DMS 273 (cell line): ENCODE data around the gene THAP4.
"Not testable (repeated sequence)": the region's sequence is repeated elsewhere in the genome, so short reads cannot be mapped to it uniquely, and the experiment has no call there.

Source experiments
- DNase-seq: peaks from one replicate; lab custom pipeline; 2025; ENCODE audit not compliant: unreplicated experiment; lab: John Stamatoyannopoulos, UW

Gene THAP4

GRCh38 chr2:241666627-241667400 lies 29.9 kb upstream of the THAP4 start:
- DNase-seq = no peak

- no peak for DNase-seq
Measured at GRCh38 chr2:241665731-241666440, 28.9 kb upstream of the THAP4 start.

- not testable (repeated sequence) for DNase-seq
Measured at GRCh38 chr2:241662731-241663130, 25.8 kb upstream of the THAP4 start.

GRCh38 chr2:241660593-241661213 lies 23.7 kb upstream of the THAP4 start:
- no peak for DNase-seq

- peak; percentile 82 for DNase-seq
Measured at GRCh38 chr2:241659150-241659739, 22.3 kb upstream of the THAP4 start.

GRCh38 chr2:241658296-241658695 lies 21.3 kb upstream of the THAP4 start:
- no peak for DNase-seq

- no peak for DNase-seq
Measured at GRCh38 chr2:241657786-241658254, 20.9 kb upstream of the THAP4 start.

- DNase-seq = no peak
Measured at GRCh38 chr2:241656190-241656741, 19.3 kb upstream of the THAP4 start.

GRCh38 chr2:241655516-241656189 lies 18.7 kb upstream of the THAP4 start:
- DNase-seq = no peak

GRCh38 chr2:241654551-241654950 lies 17.6 kb upstream of the THAP4 start:
- DNase-seq = no peak

- no peak for DNase-seq
Measured at GRCh38 chr2:241653210-241653750, 16.3 kb upstream of the THAP4 start.

- no peak for DNase-seq
Measured at GRCh38 chr2:241652722-241653121, 15.8 kb upstream of the THAP4 start.

- no peak for DNase-seq
Measured at GRCh38 chr2:241652142-241652541, 15.2 kb upstream of the THAP4 start.

- DNase-seq = no peak
Measured at GRCh38 chr2:241649927-241650326, 13.0 kb upstream of the THAP4 start.

- peak; percentile 88 for DNase-seq
Measured at GRCh38 chr2:241649404-241649803, 12.4 kb upstream of the THAP4 start.

GRCh38 chr2:241648453-241648852 lies 11.5 kb upstream of the THAP4 start:
- DNase-seq = no peak

GRCh38 chr2:241645915-241646645 lies 9.1 kb upstream of the THAP4 start:
- DNase-seq = no peak

- no peak for DNase-seq
Measured at GRCh38 chr2:241645056-241645914, 8.3 kb upstream of the THAP4 start.

GRCh38 chr2:241641631-241642030 lies 4.7 kb upstream of the THAP4 start:
- DNase-seq = no peak
